OCI-LY1 (cell line): Measurements from ENCODE around the gene PPP5C.

Source experiments
- EZH2 ChIP-seq: fragments of 200-600 bp; sonication (generic), shearing (Covaris generic); IDR thresholded peaks from 2 replicates; pipeline ENCODE4 v1.8.0; 2017; ENCODE audit warnings: borderline replicate concordance, mixed run types, mild to moderate bottlenecking, antibody characterized with exemption, low read length, moderate library complexity, mixed read lengths
- TF ChIP-seq, protein P1 (sequence below): fragments of 200-600 bp; sonication (generic), shearing (Covaris generic); IDR thresholded peaks from 2 replicates; pipeline ENCODE4 v1.5.1; 2017; ENCODE audit warnings: mild to moderate bottlenecking, antibody characterized with exemption, low read length, moderate library complexity, mixed read lengths

DNA sequence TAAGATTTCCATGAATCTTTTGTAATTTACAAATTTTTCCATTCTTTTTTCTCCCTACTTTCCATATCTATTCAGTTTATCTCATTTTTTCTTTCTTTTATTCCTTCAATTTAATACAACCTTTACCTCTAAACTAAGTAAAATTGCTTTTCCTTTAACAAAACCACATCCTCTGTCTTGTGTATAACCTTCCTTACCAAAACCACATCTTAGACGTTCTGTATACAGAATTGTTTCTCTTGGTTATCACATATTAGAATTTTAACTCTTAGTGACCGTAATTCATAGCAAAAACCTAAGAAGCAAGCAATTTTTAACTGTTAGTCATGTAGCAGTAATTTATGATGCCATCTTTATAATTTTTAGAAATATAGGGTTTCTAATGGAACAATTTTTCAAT lies 15.0 kb downstream of the PPP5C start:
- TF ChIP-seq, protein P1, sequence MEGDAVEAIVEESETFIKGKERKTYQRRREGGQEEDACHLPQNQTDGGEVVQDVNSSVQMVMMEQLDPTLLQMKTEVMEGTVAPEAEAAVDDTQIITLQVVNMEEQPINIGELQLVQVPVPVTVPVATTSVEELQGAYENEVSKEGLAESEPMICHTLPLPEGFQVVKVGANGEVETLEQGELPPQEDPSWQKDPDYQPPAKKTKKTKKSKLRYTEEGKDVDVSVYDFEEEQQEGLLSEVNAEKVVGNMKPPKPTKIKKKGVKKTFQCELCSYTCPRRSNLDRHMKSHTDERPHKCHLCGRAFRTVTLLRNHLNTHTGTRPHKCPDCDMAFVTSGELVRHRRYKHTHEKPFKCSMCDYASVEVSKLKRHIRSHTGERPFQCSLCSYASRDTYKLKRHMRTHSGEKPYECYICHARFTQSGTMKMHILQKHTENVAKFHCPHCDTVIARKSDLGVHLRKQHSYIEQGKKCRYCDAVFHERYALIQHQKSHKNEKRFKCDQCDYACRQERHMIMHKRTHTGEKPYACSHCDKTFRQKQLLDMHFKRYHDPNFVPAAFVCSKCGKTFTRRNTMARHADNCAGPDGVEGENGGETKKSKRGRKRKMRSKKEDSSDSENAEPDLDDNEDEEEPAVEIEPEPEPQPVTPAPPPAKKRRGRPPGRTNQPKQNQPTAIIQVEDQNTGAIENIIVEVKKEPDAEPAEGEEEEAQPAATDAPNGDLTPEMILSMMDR, result no peak
- TF ChIP-seq EZH2, result no peak
